GM12878 (cell line): ENCODE results near the gene YES1.

ENCODE experiments used
- CBFB ChIP-seq: IDR thresholded peaks from 2 replicates; pipeline ENCODE4 v1.6.1; 2016; ENCODE audit warnings: antibody characterized with exemption, low read depth
- FOXM1 ChIP-seq: IDR thresholded peaks from 2 replicates; pipeline ENCODE4 v1.6.1; 2012; ENCODE audit warnings: low read depth, mild to moderate bottlenecking, inconsistent platforms, low read length, moderate library complexity
- PAX5 ChIP-seq: IDR thresholded peaks from 2 replicates; pipeline ENCODE4 v1.6.1; 2011; ENCODE audit warnings: low read depth, low read length, borderline replicate concordance
- RFX5 ChIP-seq: IDR thresholded peaks from 2 replicates; pipeline ENCODE4 v1.6.1; 2011; ENCODE audit warnings: low read depth, low read length, improper control_type of control experiment
- TF ChIP-seq, protein P1 (sequence below): IDR thresholded peaks from 2 replicates; pipeline ENCODE4 v1.6.1; 2011; ENCODE audit warnings: low read depth, low read length, improper control_type of control experiment, borderline replicate concordance

DNA sequence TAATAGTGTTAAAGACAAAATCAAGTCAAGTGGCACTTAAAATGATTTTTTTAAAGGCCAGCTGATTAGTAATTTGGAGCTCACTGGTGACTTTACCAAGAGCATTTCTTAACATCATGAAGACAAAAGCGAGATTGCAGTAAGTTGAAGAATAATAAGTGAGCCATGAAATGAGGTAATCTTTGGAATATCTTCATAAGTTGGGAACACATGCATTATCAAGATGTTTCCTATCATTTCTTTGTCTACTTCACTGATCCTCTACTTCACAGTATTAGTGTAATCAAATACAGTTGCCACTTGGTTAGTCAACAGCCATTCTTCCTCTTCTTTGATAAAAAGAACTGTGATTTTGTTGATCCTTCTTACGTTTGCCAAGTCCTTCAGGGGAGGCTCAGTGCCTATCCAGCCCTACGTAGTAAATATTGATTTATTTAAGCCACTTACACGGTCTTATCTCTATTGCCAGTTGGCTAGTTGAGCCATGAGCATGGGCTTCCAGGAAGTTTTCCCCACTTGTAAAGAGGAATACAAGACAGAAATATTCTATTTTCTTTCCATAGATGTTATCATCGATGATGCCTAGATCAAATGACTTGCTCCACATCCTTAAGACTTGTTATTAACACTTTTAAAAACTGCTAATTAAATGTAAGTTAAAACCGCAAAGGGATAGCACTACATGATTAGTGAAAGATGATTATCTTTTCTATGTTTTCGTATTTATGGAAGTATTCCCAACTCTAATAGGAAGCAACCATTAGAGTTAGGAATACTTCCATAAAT is 46.1 kb downstream of the YES1 start:
- TF ChIP-seq RFX5 (no peak), FOXM1 (no peak), PAX5 (no peak), CBFB (no peak)
- TF ChIP-seq, protein P1, sequence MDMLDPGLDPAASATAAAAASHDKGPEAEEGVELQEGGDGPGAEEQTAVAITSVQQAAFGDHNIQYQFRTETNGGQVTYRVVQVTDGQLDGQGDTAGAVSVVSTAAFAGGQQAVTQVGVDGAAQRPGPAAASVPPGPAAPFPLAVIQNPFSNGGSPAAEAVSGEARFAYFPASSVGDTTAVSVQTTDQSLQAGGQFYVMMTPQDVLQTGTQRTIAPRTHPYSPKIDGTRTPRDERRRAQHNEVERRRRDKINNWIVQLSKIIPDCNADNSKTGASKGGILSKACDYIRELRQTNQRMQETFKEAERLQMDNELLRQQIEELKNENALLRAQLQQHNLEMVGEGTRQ, result no peak
